Coronary artery (tissue), 2 donors: ENCODE measurements around the gene NBEA.

Experiments used
- DNase-seq: peaks from one replicate; pipeline ENCODE4 v3.0.0-alpha.2; 2017; ENCODE audit warnings: low spot score
- H3K27ac ChIP-seq, 2 donors: fragments of 200-600 bp; sonication (generic); one replicate each; pipeline ENCODE4 v1.5.1; 2016 to 2019
- H3K4me3 ChIP-seq: fragments of 200-600 bp; sonication (generic); 2 replicates; pipeline ENCODE4 v1.5.1; 2016; ENCODE audit warnings: mild to moderate bottlenecking, moderate library complexity
- TF ChIP-seq, protein P1 (sequence below): fragments of 200-600 bp; sonication (generic); IDR thresholded peaks from one replicate; pipeline ENCODE4 v1.5.1; 2019; ENCODE audit warnings: antibody characterized with exemption

Gene NBEA

GRCh38 chr13:35700671-35701070, 758.6 kb downstream of the NBEA start:
- TF ChIP-seq, protein P1, sequence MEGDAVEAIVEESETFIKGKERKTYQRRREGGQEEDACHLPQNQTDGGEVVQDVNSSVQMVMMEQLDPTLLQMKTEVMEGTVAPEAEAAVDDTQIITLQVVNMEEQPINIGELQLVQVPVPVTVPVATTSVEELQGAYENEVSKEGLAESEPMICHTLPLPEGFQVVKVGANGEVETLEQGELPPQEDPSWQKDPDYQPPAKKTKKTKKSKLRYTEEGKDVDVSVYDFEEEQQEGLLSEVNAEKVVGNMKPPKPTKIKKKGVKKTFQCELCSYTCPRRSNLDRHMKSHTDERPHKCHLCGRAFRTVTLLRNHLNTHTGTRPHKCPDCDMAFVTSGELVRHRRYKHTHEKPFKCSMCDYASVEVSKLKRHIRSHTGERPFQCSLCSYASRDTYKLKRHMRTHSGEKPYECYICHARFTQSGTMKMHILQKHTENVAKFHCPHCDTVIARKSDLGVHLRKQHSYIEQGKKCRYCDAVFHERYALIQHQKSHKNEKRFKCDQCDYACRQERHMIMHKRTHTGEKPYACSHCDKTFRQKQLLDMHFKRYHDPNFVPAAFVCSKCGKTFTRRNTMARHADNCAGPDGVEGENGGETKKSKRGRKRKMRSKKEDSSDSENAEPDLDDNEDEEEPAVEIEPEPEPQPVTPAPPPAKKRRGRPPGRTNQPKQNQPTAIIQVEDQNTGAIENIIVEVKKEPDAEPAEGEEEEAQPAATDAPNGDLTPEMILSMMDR: no peak
- no peak overlapping the region for H3K4me3 ChIP-seq
- no peak for DNase-seq
- H3K27ac ChIP-seq: no peak overlapping the region

GRCh38 chr13:35702316-35702715, 760.2 kb downstream of the NBEA start:
- H3K27ac ChIP-seq: no peak overlapping the region
- no peak for DNase-seq
- H3K4me3 ChIP-seq: no peak overlapping the region
- TF ChIP-seq, protein P1: no peak

DNA sequence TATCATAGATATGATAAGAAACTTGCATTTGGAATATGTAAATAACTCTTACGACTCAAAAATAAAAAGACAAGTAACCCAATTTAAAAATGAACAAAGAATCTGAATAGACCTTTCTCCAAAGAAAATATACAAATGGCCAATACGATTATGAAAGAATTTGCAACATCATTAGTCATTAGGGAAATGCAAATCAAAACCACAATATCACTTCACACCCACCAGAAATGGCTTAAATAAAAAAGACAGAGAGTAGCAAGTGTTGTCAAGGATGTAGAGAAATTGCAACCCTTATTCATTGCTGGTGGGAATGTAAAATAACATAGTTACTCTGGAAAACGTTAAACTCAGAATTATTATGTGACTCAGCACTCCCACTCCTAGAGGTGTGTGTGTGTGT, 761.0 kb downstream of the NBEA start:
- TF ChIP-seq, protein P1: no peak

GRCh38 chr13:35704331-35704730, 762.3 kb downstream of the NBEA start:
- TF ChIP-seq, protein P1: no peak
- no peak overlapping the region for H3K27ac ChIP-seq
- no peak for DNase-seq

More for the DNA sequence above, 761.0 kb downstream of the NBEA start:
- no peak overlapping the region for H3K27ac ChIP-seq
- DNase-seq: no peak
- no peak overlapping the region for H3K4me3 ChIP-seq

GRCh38 chr13:35706281-35706680, 764.2 kb downstream of the NBEA start:
- TF ChIP-seq, protein P1: no peak
- DNase-seq: no peak
- Histone ChIP-seq H3K4me3 (no peak overlapping the region), H3K27ac (no peak overlapping the region)

More at GRCh38 chr13:35704331-35704730, 762.3 kb downstream of the NBEA start:
- no peak overlapping the region for H3K4me3 ChIP-seq

DNA sequence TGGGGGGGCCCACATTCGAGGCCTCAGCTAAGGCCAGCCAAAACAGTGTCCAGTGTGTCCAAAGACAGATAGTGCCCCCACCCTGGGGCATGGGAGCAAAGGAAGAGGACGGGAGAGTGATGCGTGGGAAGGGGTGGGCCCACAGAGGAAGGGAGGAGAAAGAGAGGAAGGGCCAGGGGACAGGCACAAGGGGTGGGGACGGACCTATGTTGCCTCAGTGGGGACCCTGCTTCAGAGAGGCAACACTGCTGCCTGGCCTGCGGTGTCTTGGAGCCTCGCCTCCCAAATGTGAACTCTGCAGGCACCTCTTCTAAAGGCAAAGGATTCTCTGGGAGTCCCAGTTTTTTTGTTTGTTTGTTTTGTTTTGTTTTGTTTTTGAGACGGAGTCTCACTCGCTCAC, 764.7 kb downstream of the NBEA start:
- Histone ChIP-seq H3K4me3 (no peak overlapping the region), H3K27ac (no peak overlapping the region)
- DNase-seq: no peak
- TF ChIP-seq, protein P1: no peak

- Histone ChIP-seq H3K4me3 (no peak overlapping the region), H3K27ac (no peak overlapping the region)
- TF ChIP-seq, protein P1: no peak
- no peak for DNase-seq
Measured at GRCh38 chr13:35711909-35712308, 769.8 kb downstream of the NBEA start.
